Osteocyte (in vitro differentiated cells): ENCODE measurements around the gene PYGM. TPM values are rescaled to one million over a fixed set of nuclear protein-coding genes. Genes with fewer than 3 reads are reported as not detected.

ENCODE experiments used
- DNase-seq: peaks from one replicate; pipeline ENCODE4 v3.0.0; 2021; ENCODE audit warnings: mixed read lengths; ENCODE audit not compliant: unreplicated experiment; ENCODE audit errors: extremely low spot score
- H3K27ac Mint-ChIP-seq: one replicate; pipeline ENCODE4 v1.8.0; 2021; ENCODE audit warnings: mild to moderate bottlenecking, mixed read lengths; ENCODE audit not compliant: unreplicated experiment
- H3K27me3 Mint-ChIP-seq: one replicate; pipeline ENCODE4 v1.8.0; 2021; ENCODE audit warnings: mixed read lengths; ENCODE audit not compliant: unreplicated experiment
- H3K36me3 Mint-ChIP-seq: one replicate; pipeline ENCODE4 v1.8.0; 2021; ENCODE audit warnings: mixed read lengths; ENCODE audit not compliant: unreplicated experiment
- H3K4me1 Mint-ChIP-seq: one replicate; pipeline ENCODE4 v1.8.0; 2021; ENCODE audit warnings: mixed read lengths; ENCODE audit not compliant: unreplicated experiment
- H3K4me3 Mint-ChIP-seq: one replicate; pipeline ENCODE4 v1.8.0; 2021; ENCODE audit warnings: mild to moderate bottlenecking, moderate library complexity, mixed read lengths; ENCODE audit not compliant: unreplicated experiment
- H3K9me3 Mint-ChIP-seq: one replicate; pipeline ENCODE4 v1.8.0; 2021; ENCODE audit warnings: mixed read lengths; ENCODE audit not compliant: unreplicated experiment
- total RNA-seq: library from RNA; stranded (reverse); gene quantifications from 2 replicates; pipeline ENCODE4 v1.2.1, GENCODE V29; 2021
- TF ChIP-seq, protein P1 (sequence below): fragments of 200-600 bp; sonication (generic); IDR thresholded peaks from 2 replicates; pipeline ENCODE4 v1.5.0; 2021; ENCODE audit warnings: antibody characterized with exemption, mild to moderate bottlenecking, moderate library complexity

Gene PYGM
- total RNA-seq, 1 donor from 2014 or later, result 0.73 TPM

DNA sequence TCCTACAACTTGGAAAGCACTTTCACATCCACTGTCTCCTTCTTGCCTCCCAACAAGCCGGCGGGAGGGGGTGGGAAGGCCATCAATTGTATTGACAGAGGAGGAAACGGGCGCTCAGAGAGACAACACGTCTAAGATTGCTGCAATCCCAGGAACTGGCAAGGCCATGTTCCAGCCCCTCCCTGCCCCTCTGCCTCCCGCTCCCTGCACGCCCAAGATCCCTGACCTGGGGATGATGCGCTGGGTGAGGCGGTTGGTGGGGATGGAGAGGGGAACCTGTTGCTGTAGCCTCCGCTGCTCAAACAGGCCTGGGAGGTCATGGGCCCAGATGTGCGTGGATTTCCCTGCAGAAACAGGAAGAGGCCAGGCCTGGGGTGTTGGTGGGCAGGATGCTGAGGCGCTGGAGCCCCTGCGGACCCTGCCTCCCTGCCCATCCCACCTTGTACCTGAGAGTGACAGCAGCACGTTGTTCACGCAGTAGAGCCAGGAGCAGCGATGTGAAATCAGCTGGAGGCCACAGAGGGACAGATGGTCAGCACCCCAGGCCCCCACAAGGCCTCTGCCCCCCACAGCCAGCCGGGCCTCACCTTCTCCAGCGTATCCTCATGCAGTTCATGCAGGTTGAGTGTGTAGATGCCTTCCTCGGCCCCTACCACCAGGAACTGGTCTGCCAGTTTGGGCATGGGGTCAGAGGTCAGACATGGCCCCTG, 36.4 kb upstream of the PYGM start:
- no peak overlapping the region for H3K4me3 Mint-ChIP-seq
- no peaks in the 10 kb centered on the region for H3K27me3 Mint-ChIP-seq
- peaks cover 2% of the 10 kb centered on the region for H3K4me1 Mint-ChIP-seq
- no peak overlapping the region for H3K27ac Mint-ChIP-seq
- H3K36me3 Mint-ChIP-seq, result peaks cover 3% of the 10 kb centered on the region
- H3K9me3 Mint-ChIP-seq, result no peaks in the 10 kb centered on the region
- DNase-seq, result no peak
- TF ChIP-seq, protein P1, sequence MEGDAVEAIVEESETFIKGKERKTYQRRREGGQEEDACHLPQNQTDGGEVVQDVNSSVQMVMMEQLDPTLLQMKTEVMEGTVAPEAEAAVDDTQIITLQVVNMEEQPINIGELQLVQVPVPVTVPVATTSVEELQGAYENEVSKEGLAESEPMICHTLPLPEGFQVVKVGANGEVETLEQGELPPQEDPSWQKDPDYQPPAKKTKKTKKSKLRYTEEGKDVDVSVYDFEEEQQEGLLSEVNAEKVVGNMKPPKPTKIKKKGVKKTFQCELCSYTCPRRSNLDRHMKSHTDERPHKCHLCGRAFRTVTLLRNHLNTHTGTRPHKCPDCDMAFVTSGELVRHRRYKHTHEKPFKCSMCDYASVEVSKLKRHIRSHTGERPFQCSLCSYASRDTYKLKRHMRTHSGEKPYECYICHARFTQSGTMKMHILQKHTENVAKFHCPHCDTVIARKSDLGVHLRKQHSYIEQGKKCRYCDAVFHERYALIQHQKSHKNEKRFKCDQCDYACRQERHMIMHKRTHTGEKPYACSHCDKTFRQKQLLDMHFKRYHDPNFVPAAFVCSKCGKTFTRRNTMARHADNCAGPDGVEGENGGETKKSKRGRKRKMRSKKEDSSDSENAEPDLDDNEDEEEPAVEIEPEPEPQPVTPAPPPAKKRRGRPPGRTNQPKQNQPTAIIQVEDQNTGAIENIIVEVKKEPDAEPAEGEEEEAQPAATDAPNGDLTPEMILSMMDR, result no peak

DNA sequence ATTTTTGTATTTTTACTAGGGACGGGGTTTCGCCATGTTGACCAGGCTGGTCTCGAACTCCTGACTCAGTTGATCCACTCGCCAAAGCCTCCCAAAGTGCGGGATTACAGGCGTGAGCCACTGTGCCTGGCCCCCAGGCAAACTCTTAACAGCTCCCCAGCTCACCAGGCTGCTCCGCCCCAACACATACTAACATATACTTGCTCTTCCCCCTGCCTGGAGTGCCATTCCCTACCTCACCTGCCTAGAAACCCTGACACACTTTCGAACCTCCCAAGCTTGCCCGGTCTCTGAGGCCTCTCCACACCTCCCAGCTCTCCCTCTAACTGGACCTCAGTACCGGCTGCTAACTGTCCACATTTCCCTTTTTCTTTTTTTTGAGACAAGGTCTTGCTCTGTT, 34.8 kb upstream of the PYGM start:
- peaks cover under 1% of the 10 kb centered on the region for H3K4me1 Mint-ChIP-seq
- H3K9me3 Mint-ChIP-seq, result no peaks in the 10 kb centered on the region
- H3K4me3 Mint-ChIP-seq, result no peak overlapping the region
- TF ChIP-seq, protein P1, result no peak
- H3K27me3 Mint-ChIP-seq, result no peaks in the 10 kb centered on the region
- no peak for DNase-seq
- no peak overlapping the region for H3K27ac Mint-ChIP-seq
- peaks cover 5% of the 10 kb centered on the region for H3K36me3 Mint-ChIP-seq

DNA sequence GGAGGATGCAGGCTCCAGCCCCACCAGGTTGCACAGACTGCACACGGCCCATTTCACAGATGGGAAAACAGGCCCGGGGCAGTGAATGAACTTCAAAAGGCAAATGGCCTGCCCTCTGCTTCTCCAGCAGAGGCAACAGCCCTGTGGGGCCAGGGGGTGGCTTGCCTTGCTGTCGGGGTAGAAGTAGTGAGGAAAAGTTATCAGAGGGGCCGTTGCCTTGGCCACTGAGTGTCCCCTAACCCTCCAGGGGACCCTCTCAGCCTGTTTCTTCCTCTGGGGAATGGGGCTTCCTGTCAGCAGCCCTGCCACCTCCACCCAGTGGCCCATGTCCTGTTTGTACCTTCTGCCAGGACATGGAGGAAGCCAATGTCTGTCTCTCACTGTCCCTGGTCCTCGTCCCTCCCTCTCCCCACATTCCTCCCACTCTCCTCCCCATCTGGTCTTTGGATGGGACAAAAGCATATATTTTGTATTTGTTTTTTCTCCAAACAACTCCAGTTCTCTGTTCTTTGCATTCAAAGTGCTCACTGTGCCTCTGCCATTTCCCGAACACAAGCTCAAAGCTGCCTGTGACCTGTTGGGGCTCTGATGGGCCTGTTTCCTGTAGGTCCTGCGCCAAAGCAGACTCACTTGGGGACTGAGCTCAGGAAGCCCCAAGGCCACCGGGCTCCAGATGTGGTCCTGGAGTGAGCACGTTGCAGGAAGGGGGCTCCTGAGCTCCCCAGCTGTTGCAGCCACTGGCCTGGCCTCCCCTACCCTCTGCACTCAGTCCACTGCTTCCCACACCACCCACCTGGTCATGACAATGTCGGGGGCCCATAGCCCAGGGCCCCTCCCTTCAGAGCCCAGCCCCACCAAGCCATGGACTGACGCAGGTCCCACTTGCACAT, 33.7 kb upstream of the PYGM start:
- Mint-ChIP-seq H3K4me1 (no peaks in the 10 kb centered on the region), H3K36me3 (peaks cover 3% of the 10 kb centered on the region), H3K27ac (no peak overlapping the region), H3K4me3 (no peak overlapping the region), H3K27me3 (no peaks in the 10 kb centered on the region), H3K9me3 (no peaks in the 10 kb centered on the region)
- TF ChIP-seq, protein P1, result no peak
- DNase-seq, result no peak

DNA sequence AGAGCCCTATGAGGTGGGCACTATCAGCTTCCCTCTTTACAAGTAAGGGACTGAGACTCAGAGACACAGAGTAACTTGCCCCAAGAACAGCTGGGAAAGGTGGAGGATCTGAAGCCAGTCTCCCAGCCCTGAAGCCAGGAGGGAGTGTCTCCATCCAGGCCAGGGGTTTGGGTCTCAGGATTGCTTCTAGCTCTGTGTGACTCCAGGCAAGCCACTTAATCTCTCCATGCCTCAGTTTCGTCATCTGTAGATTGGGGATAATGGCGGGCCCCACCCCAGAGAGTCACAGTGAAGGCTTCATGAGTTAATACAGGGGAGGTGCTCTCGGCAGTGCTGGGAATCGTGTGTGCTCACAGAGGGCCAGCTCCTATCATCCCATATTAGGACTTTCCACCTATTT, 32.7 kb upstream of the PYGM start:
- no peak overlapping the region for H3K27ac Mint-ChIP-seq
- TF ChIP-seq, protein P1, result no peak

DNA sequence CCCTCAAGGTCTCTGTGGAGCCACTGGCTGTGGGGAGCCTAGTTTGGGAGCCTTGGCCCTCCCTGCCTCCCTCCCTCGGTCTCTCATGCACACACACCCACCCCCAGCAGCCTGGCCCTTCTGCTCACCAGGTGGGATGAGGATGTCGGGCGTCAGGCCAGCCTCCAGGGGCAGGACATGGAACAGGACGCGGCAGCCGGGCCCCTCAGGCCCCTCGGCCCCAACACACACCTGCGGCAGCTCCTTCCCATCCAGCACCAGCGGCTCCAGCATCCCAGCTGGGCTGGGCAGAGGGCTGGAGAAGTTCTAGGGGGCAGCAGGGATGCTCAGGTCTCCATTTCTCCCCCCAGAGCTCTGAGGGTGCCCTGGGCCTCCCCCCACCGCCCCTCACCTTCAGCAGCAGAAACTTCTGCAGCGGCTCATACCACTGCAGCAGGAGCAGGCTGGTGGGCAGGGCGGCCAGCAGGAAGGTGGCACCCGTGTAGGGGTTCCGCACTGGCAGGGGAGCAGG, 32.1 kb upstream of the PYGM start:
- TF ChIP-seq, protein P1, result no peak
- no peaks in the 10 kb centered on the region for H3K27me3 Mint-ChIP-seq
- peaks cover 3% of the 10 kb centered on the region for H3K36me3 Mint-ChIP-seq
- DNase-seq, result no peak
- H3K9me3 Mint-ChIP-seq, result no peaks in the 10 kb centered on the region
- no peak overlapping the region for H3K4me3 Mint-ChIP-seq
- no peak overlapping the region for H3K27ac Mint-ChIP-seq
- H3K4me1 Mint-ChIP-seq, result no peaks in the 10 kb centered on the region

More for the DNA sequence above, 32.7 kb upstream of the PYGM start:
- Mint-ChIP-seq H3K4me3 (no peak overlapping the region), H3K27me3 (no peaks in the 10 kb centered on the region), H3K36me3 (peaks cover 3% of the 10 kb centered on the region), H3K4me1 (no peaks in the 10 kb centered on the region), H3K9me3 (no peaks in the 10 kb centered on the region)
- no peak for DNase-seq
